Lower leg skin (tissue), 3 donors: ENCODE data around the gene IFT57.

Experiments
- POLR2A ChIP-seq, 2 donors: fragments of 450-650 bp; IDR thresholded peaks; one replicate each; pipeline ENCODE4 v1.6.1; 2016 to 2017; ENCODE audit warnings: antibody characterized with exemption in 2 of 2, mild to moderate bottlenecking in 1 of 2, moderate library complexity in 1 of 2
- TF ChIP-seq, protein P1 (sequence below), 3 donors: fragments of 450-650 bp; IDR thresholded peaks; one replicate each; pipeline ENCODE4 v1.5.1; 2016; ENCODE audit warnings: antibody characterized with exemption in 3 of 3, mild to moderate bottlenecking in 3 of 3, moderate library complexity in 2 of 3

DNA sequence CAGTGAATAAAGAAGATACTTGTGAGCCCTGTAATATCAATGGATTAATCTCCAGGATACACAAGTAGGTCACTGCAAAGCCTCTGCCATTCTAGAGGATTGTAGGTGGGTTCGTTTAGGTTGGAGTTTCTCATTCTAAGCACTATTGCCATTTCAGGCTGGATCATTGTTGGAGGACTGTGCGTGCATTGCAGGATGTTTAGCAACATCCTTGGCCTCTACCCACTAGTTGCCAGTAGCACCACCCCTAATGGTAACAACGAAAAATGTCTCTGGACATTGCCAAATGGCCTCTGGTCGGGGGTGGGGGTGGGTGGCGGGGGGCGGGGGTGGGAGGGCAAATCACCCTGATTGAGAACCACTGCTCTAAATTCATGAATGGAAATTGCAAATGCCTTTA is 4.9 kb upstream of the IFT57 start:
- TF ChIP-seq POLR2A (IDR thresholded peaks at IDR 0.05) = no peak
- TF ChIP-seq, protein P1, sequence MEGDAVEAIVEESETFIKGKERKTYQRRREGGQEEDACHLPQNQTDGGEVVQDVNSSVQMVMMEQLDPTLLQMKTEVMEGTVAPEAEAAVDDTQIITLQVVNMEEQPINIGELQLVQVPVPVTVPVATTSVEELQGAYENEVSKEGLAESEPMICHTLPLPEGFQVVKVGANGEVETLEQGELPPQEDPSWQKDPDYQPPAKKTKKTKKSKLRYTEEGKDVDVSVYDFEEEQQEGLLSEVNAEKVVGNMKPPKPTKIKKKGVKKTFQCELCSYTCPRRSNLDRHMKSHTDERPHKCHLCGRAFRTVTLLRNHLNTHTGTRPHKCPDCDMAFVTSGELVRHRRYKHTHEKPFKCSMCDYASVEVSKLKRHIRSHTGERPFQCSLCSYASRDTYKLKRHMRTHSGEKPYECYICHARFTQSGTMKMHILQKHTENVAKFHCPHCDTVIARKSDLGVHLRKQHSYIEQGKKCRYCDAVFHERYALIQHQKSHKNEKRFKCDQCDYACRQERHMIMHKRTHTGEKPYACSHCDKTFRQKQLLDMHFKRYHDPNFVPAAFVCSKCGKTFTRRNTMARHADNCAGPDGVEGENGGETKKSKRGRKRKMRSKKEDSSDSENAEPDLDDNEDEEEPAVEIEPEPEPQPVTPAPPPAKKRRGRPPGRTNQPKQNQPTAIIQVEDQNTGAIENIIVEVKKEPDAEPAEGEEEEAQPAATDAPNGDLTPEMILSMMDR (IDR thresholded peaks at IDR 0.05) = no peak
